Astrocyte (in vitro differentiated cells and primary cell): ENCODE results near the gene DEDD2. TPM values are rescaled to one million over a fixed set of nuclear protein-coding genes. Genes with fewer than 3 reads are reported as not detected.

Experiments used
- DNase-seq: peaks from one replicate; pipeline ENCODE4 v3.0.0-alpha.2; 2010; ENCODE audit warnings: low read depth
- FAIRE-seq: peaks from 2 replicates; lab custom pipeline; 2011; peaks lifted over from hg19 to GRCh38; lab: Jason Lieb, UNC
- H2AFZ ChIP-seq: 2 replicates; pipeline ENCODE4 v1.6.0; 2012; ENCODE audit warnings: low read depth, low read length, inconsistent platforms
- H3K27ac ChIP-seq: 2 replicates; pipeline ENCODE4 v1.5.1; 2011; ENCODE audit warnings: low read depth, low read length, inconsistent platforms
- H3K27me3 ChIP-seq: 2 replicates; pipeline ENCODE4 v1.6.0; 2011; ENCODE audit warnings: low read length, inconsistent platforms; ENCODE audit not compliant: insufficient read depth
- H3K36me3 ChIP-seq: 2 replicates; pipeline ENCODE4 v1.5.1; 2011; ENCODE audit warnings: low read length, inconsistent platforms; ENCODE audit not compliant: insufficient read depth
- H3K4me1 ChIP-seq: 2 replicates; pipeline ENCODE4 v1.5.1; 2011; ENCODE audit warnings: low read length, inconsistent platforms; ENCODE audit not compliant: insufficient read depth
- H3K4me2 ChIP-seq: 2 replicates; pipeline ENCODE4 v1.6.0; 2012; ENCODE audit warnings: low read length, inconsistent platforms
- H3K4me3 ChIP-seq: 2 replicates; pipeline ENCODE4 v1.5.1; 2011; ENCODE audit warnings: low read depth, mild to moderate bottlenecking, low read length, inconsistent platforms; ENCODE audit not compliant: insufficient read depth
- H3K79me2 ChIP-seq: 2 replicates; pipeline ENCODE4 v1.6.0; 2012; ENCODE audit warnings: mild to moderate bottlenecking, low read length, inconsistent platforms; ENCODE audit not compliant: insufficient read depth
- H3K9ac ChIP-seq: 2 replicates; pipeline ENCODE4 v1.6.0; 2012; ENCODE audit warnings: mild to moderate bottlenecking, low read length, inconsistent platforms
- H3K9me3 ChIP-seq: 2 replicates; pipeline ENCODE4 v1.5.1; 2012; ENCODE audit warnings: low read depth, mild to moderate bottlenecking, low read length, inconsistent platforms; ENCODE audit not compliant: insufficient read depth
- H4K20me1 ChIP-seq: 2 replicates; pipeline ENCODE4 v1.6.0; 2012; ENCODE audit warnings: low read length, inconsistent platforms; ENCODE audit not compliant: insufficient read depth
- H3K27ac Mint-ChIP-seq: one replicate; pipeline ENCODE4 v1.8.0; 2021; ENCODE audit warnings: mild to moderate bottlenecking, mixed read lengths; ENCODE audit not compliant: unreplicated experiment
- H3K27me3 Mint-ChIP-seq: one replicate; pipeline ENCODE4 v1.8.0; 2021; ENCODE audit warnings: low read depth, mixed read lengths; ENCODE audit not compliant: unreplicated experiment
- H3K36me3 Mint-ChIP-seq: one replicate; pipeline ENCODE4 v1.8.0; 2021; ENCODE audit warnings: low read depth, mixed read lengths; ENCODE audit not compliant: unreplicated experiment
- H3K4me1 Mint-ChIP-seq: one replicate; pipeline ENCODE4 v1.8.0; 2021; ENCODE audit warnings: low read depth, mixed read lengths; ENCODE audit not compliant: unreplicated experiment
- H3K4me3 Mint-ChIP-seq: one replicate; pipeline ENCODE4 v1.8.0; 2021; ENCODE audit warnings: mild to moderate bottlenecking, moderate library complexity, mixed read lengths; ENCODE audit not compliant: unreplicated experiment
- H3K9me3 Mint-ChIP-seq: one replicate; pipeline ENCODE4 v1.8.0; 2021; ENCODE audit warnings: mild to moderate bottlenecking, mixed read lengths; ENCODE audit not compliant: unreplicated experiment
- CTCF ChIP-seq: IDR thresholded peaks from 2 replicates; pipeline ENCODE4 v1.5.1; 2011; ENCODE audit warnings: low read depth, mild to moderate bottlenecking, inconsistent platforms, low read length, moderate library complexity; ENCODE audit not compliant: insufficient read depth
- EZH2 ChIP-seq: IDR thresholded peaks from 2 replicates; pipeline ENCODE4 v1.6.1; 2012; ENCODE audit warnings: mild to moderate bottlenecking, low read length, inconsistent platforms; ENCODE audit not compliant: insufficient read depth
- total RNA-seq: library from RNA; stranded (reverse); gene quantifications from 2 replicates; pipeline ENCODE4 v1.2.1, GENCODE V29; 2021

DEDD2 gene
- total RNA-seq, 1 donor from 2014 or later: 26.1 TPM

- Mint-ChIP-seq H3K27me3 (no peaks in the 10 kb centered on the region), H3K4me3 (peak overlapping the region; percentile 5), H3K36me3 (peaks cover 37% of the 10 kb centered on the region), H3K9me3 (no peaks in the 10 kb centered on the region), H3K27ac (peak overlapping the region; percentile 69), H3K4me1 (peaks cover 15% of the 10 kb centered on the region)
- H3K4me1 ChIP-seq: peaks cover 8% of the 10 kb centered on the region
- TF ChIP-seq EZH2: no peak
- no peak for TF ChIP-seq CTCF
- H3K36me3 ChIP-seq: peaks cover 43% of the 10 kb centered on the region
- H3K9ac ChIP-seq: no peak overlapping the region
- H3K4me2 ChIP-seq: no peak overlapping the region
- H3K9me3 ChIP-seq: no peaks in the 10 kb centered on the region
- no peak overlapping the region for H3K27ac ChIP-seq
- FAIRE-seq (no peak), DNase-seq (no peak)
- H3K27me3 ChIP-seq: no peaks in the 10 kb centered on the region
- peaks cover 67% of the 10 kb centered on the region for H3K79me2 ChIP-seq
- peaks cover 94% of the 10 kb centered on the region for H4K20me1 ChIP-seq
- no peak overlapping the region for H3K4me3 ChIP-seq
- H2AFZ ChIP-seq: no peak overlapping the region
These were observed 12.4 kb upstream of the DEDD2 start for GRCh38 chr19:42229855-42230351.

GRCh38 chr19:42229301-42229854, 11.9 kb upstream of the DEDD2 start:
- no peak overlapping the region for H3K4me3 ChIP-seq
- peaks cover 8% of the 10 kb centered on the region for H3K4me1 ChIP-seq
- no peaks in the 10 kb centered on the region for H3K27me3 ChIP-seq
- H3K4me1 Mint-ChIP-seq: peaks cover 15% of the 10 kb centered on the region
- peak overlapping the region; percentile 69 for H3K27ac Mint-ChIP-seq
- H3K9me3 Mint-ChIP-seq: no peaks in the 10 kb centered on the region
- no peaks in the 10 kb centered on the region for H3K27me3 Mint-ChIP-seq
- H3K36me3 Mint-ChIP-seq: peaks cover 34% of the 10 kb centered on the region
- H3K4me2 ChIP-seq: no peak overlapping the region
- no peak overlapping the region for H2AFZ ChIP-seq
- DNase-seq (no peak), FAIRE-seq (no peak)
- peaks cover 96% of the 10 kb centered on the region for H4K20me1 ChIP-seq
- no peak for TF ChIP-seq CTCF
- TF ChIP-seq EZH2: no peak
- H3K79me2 ChIP-seq: peaks cover 69% of the 10 kb centered on the region
- no peaks in the 10 kb centered on the region for H3K9me3 ChIP-seq
- no peak overlapping the region for H3K27ac ChIP-seq
- peak overlapping the region; percentile 5 for H3K4me3 Mint-ChIP-seq
- peaks cover 45% of the 10 kb centered on the region for H3K36me3 ChIP-seq
- no peak overlapping the region for H3K9ac ChIP-seq

DNA sequence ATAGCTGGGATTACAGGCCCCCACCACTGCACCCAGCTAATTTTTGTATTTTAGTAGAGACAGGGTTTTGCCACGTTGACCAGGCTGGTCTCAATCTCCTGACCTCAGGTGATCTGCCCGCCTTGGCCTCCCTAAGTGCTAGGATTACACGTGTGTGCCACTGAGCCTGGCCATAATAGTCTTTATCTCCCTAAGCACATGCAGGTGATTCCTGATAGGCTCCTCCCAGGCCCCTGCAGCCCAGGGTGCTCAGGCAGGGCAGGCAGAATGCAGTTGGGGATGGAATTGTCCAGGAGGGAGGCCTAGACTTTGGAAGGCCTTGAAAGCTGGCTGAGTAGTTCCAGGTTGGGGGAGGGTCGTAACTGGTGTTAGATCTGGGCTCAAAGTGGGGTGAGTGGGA, 11.2 kb upstream of the DEDD2 start:
- H3K27me3 Mint-ChIP-seq: no peaks in the 10 kb centered on the region
- Histone ChIP-seq H3K4me3 (no peak overlapping the region), H2AFZ (no peak overlapping the region), H3K4me2 (no peak overlapping the region), H3K9ac (no peak overlapping the region), H3K79me2 (peaks cover 67% of the 10 kb centered on the region), H4K20me1 (peaks cover 93% of the 10 kb centered on the region), H3K27ac (no peak overlapping the region), H3K36me3 (peaks cover 44% of the 10 kb centered on the region), H3K4me1 (peaks cover 8% of the 10 kb centered on the region), H3K27me3 (no peaks in the 10 kb centered on the region), H3K9me3 (peaks cover 2% of the 10 kb centered on the region)
- peaks cover 15% of the 10 kb centered on the region for H3K4me1 Mint-ChIP-seq
- H3K9me3 Mint-ChIP-seq: no peaks in the 10 kb centered on the region
- no peak for DNase-seq
- no peak for FAIRE-seq
- H3K36me3 Mint-ChIP-seq: peaks cover 34% of the 10 kb centered on the region
- no peak overlapping the region for H3K4me3 Mint-ChIP-seq
- TF ChIP-seq EZH2 (no peak), CTCF (no peak)
- H3K27ac Mint-ChIP-seq: no peak overlapping the region
